ENCODE measurements around the gene MEF2A.
"Not testable (repeated sequence)": the region's sequence is repeated elsewhere in the genome, so short reads cannot be mapped to it uniquely, and the experiment has no call there.

The MEF2A gene

DNA sequence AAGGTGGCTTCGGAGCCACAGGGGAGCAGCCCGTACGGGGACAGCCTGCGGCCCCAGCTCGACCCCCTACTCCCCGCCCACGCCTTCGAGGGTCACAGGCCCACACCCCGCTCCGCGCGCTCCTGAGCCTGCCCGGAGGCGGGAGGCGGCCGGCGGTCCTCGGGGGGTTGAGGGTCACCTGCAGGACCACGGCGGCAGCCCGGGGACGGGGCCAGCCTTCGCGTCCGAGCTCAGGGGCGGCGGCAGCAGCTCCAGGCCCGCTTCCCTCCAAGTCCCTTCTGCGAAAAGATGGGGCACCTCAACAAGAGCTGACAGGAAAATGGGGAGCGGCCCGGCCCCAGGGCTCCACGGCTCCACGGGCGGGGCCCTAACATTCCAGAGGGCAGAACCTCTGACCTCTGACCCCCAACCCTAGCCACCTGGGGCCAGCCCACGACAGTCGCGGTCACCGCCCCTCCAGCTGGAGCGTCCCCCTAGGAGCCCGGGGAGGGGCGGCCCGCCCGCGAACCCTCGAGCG, 167.0 kb downstream of the MEF2A start:
- peak overlapping the region; percentile 82 for H3K27ac Mint-ChIP-seq
- peaks cover 42% of the 10 kb centered on the region for H3K4me1 Mint-ChIP-seq
- CTCF ChIA-PET = interaction anchor here (1.3 to 4.5 kb wide), 6 partner anchors 21 to 461 kb away, joined by 3 to 22 read pairs (median 10); no protein-coding TSS in a partner anchor
- DNase-seq = no peak
- H3K4me3 Mint-ChIP-seq = peak overlapping the region; percentile 83
- H3K27me3 Mint-ChIP-seq = no peaks in the 10 kb centered on the region
- H3K36me3 Mint-ChIP-seq = peaks cover 17% of the 10 kb centered on the region
- no peaks in the 10 kb centered on the region for H3K9me3 Mint-ChIP-seq

DNA sequence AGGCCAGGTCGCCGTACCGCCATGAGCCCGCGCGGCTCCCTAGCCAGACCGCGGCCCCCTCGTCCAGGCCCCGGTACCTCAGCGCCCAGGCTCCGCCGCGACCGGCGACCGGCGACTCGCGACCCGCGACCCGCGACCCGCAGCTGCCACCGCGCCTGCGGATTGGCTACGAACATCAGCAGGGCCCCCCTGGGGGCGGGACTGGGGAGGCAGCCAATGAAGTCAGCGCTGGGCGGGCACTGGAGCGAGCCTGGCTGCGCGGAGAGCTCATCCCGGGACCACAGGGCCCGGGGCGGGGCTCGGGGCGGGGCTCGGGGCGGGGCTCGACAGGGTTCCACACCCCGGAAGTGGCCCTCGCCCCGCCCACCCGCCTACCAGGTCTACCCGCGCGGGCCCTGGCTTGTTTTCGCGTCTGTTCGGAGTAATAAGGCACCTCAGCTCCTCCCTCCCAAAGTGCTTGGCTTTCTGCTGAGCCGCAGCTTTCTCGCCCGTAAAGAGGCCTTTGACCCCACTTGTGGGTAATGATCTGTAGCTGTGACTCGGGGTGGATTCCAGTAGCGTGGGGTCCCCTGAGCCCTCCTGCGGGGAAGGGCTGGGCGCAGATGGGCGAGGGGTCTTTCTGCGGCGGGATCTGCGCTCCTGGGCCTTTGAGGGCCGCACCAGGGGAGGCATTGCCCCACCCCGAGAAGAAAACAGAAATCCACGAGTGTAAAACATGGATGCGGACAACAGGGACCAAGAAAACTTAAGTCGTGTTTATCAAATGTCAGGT, 167.7 kb downstream of the MEF2A start, which contains the start of gene LYSMD4:
Gene LYSMD4 (minus strand): TSS at position 170 of the 772 bp plus-strand sequence. CDS start 1,438 bp downstream, outside the sequence.
- Mint-ChIP-seq H3K36me3 (peaks cover 17% of the 10 kb centered on the region), H3K27ac (peak within 1 kb of the TSS; percentile 96), H3K9me3 (no peaks in the 10 kb centered on the region), H3K4me1 (peaks cover 42% of the 10 kb centered on the region), H3K4me3 (peak within 1 kb of the TSS; percentile 83), H3K27me3 (no peaks in the 10 kb centered on the region)
- DNase-seq = peak; percentile 99
- CTCF ChIA-PET = interaction anchor here (1.3 to 2.1 kb wide), 6 partner anchors 21 to 461 kb away, joined by 3 to 12 read pairs (median 7); no protein-coding TSS in a partner anchor

DNA sequence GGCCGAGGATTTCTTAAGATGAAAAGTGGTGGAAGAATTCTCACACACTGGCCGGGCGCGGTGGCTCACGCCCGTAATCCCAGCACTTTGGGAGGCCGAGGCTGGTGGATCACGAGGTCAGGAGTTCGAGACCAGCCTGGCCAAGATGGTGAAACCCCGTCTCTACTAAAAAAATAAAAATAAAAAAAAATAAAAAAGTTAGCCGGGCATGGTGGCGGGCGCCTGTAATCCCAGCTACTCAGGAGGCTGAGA, 168.2 kb downstream of the MEF2A start:
- Mint-ChIP-seq H3K27ac (peak overlapping the region; percentile 96), H3K4me1 (peaks cover 42% of the 10 kb centered on the region), H3K36me3 (peaks cover 17% of the 10 kb centered on the region), H3K4me3 (peak overlapping the region; percentile 73)
- not testable (repeated sequence) for H3K27me3 Mint-ChIP-seq, DNase-seq, H3K9me3 Mint-ChIP-seq
- CTCF ChIA-PET = interaction anchor here (1.6 to 2.1 kb wide), 5 partner anchors 20 to 462 kb away, joined by 4 to 12 read pairs (median 8); no protein-coding TSS in a partner anchor

DNA sequence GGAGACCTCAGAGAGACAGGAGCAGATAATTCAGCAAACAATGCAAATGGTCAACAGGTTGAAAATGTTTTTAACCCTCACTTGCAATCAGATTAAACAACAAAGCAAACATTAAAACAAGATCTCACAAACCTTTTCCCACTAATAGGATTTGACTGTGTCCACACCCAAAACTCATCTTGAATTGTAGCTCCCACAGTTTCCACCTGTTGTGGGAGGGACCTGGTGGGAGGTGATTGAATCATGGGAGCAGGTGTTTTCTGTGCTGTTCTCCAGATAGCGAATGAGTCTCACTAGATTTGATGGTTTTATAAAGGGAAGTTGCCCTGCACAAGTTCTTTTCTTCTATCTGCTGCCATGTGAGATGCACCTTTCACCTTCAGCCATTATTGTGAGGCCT, 168.8 kb downstream of the MEF2A start:
- H3K36me3 Mint-ChIP-seq = peaks cover 13% of the 10 kb centered on the region
- H3K4me1 Mint-ChIP-seq = peaks cover 42% of the 10 kb centered on the region
- no peak overlapping the region for H3K4me3 Mint-ChIP-seq
- H3K27ac Mint-ChIP-seq = peak overlapping the region; percentile 70
- H3K9me3 Mint-ChIP-seq = no peaks in the 10 kb centered on the region
- no peaks in the 10 kb centered on the region for H3K27me3 Mint-ChIP-seq
- CTCF ChIA-PET = interaction anchor here (1.6 to 2.1 kb wide), 5 partner anchors 19 to 462 kb away, joined by 4 to 12 read pairs (median 8); no protein-coding TSS in a partner anchor
- DNase-seq = no peak

DNA sequence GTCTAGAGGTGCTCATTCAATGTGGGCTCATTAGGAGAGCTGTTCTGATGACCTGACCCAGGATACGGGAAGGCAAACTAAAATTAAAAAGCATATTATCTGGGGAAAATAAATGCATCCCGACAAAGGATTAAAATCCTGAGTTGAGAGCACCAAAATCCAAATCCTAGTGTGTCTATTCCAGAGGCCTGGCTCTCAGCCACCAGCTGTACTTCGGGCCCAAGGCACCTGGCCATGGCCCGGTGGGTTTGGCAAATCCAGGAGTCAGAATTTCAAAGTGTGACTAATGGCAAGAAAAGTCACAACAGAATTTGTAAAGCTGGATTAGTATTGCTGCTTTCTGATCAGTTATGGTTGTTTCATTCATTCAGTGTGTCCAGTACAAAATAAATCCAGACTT, 170.1 kb downstream of the MEF2A start:
- CTCF ChIA-PET = interaction anchor here (1.5 to 2.0 kb wide), 2 partner anchors 20 to 464 kb away, joined by 5 to 8 read pairs; no protein-coding TSS in a partner anchor
- no peak for DNase-seq
- Mint-ChIP-seq H3K4me3 (no peak overlapping the region), H3K27me3 (no peaks in the 10 kb centered on the region), H3K4me1 (peaks cover 38% of the 10 kb centered on the region), H3K27ac (no peak overlapping the region), H3K36me3 (peaks cover 6% of the 10 kb centered on the region), H3K9me3 (no peaks in the 10 kb centered on the region)

DNA sequence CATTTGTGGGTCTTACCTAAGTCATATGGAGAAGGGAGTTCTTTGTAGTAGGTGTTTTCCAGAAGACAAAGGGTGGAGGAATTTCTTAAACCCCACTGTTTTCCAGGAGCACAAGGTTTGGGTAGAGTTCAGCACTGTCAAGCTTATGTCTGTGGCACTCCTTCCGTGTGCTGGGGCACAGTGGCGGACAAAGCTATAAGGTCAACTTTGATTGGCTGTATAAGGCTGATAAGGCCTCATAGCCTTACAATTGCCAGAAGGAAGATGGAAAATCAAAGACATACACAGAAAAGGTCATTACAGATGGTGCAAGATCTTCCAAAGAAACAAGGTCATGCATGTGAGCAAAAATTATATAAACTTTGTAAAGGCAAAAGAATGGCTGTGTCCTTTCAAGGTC, 170.9 kb downstream of the MEF2A start:
- no peak overlapping the region for H3K27ac Mint-ChIP-seq
- CTCF ChIA-PET = interaction anchor here (1.5 kb wide), 1 partner anchor 19 kb away, joined by 5 read pairs; no protein-coding TSS in a partner anchor
- no peaks in the 10 kb centered on the region for H3K9me3 Mint-ChIP-seq
- DNase-seq = no peak
- H3K4me3 Mint-ChIP-seq = no peak overlapping the region
- peaks cover 3% of the 10 kb centered on the region for H3K36me3 Mint-ChIP-seq
- H3K27me3 Mint-ChIP-seq = no peaks in the 10 kb centered on the region
- H3K4me1 Mint-ChIP-seq = peaks cover 32% of the 10 kb centered on the region

DNA sequence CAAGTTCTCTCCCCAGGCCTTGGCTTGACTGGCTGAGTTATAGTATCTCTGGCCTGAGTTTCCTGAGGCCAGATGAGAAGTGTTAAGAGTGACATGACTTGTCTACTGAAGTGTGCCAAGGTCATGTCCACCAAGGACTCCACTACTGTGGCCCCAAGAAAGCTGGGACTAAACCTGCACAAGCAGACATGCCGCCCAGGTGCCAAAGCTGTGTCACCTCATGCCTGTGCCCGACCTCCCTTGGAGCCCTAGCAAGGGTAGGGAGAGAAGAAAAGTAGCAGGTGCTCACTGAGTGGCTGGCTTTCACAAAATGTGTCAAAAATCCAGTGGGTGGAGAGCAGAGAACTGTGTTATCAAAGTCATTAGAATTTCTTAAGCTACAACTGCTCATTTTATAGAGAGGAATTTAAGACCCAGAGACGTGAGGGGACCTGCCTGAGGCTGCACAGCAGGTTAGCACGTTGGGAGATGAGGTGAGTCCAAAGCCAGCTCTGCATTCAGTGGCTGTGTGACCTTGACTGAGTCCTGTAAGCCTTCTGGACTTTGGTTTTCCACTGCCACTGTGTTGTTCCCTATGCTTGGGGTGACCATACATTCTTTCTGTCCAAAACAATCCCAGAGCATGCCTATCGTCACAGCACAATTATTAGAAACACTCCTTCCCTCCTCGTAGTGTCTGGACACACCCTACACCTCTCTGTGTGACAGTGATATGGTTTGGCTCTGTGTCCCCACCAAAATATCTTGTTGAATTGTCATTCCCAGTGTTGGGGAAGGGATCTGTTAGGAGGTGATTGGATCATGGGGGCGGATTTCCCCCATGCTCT, 172.4 kb downstream of the MEF2A start:
- Mint-ChIP-seq H3K36me3 (peaks cover 3% of the 10 kb centered on the region), H3K27me3 (peaks cover 4% of the 10 kb centered on the region), H3K9me3 (no peaks in the 10 kb centered on the region), H3K27ac (no peak overlapping the region), H3K4me3 (no peak overlapping the region), H3K4me1 (peaks cover 23% of the 10 kb centered on the region)
- CTCF ChIA-PET = no interaction called here
- DNase-seq = no peak

DNA sequence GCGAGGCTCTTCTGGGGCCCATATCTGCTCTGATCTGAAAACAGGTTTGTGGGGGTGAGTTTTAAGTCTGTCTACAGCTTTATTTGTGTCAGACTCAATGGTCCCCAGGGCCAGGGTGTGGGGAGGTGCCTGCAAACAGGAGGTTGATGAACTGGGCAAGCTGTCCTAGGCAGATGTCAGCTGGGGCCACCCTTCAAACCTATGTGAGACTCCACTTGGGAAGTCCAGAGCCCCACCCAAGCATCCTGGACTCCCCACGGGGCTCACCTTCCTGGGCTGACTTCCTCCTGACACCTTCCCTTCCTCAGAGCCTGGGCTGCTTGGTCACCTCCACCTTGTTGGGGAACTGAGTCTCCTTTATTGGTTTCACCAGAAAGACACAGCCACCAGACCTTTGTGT, 176.1 kb downstream of the MEF2A start:
- DNase-seq = no peak
- H3K4me3 Mint-ChIP-seq = no peak overlapping the region
- H3K36me3 Mint-ChIP-seq = no peaks in the 10 kb centered on the region
- no peaks in the 10 kb centered on the region for H3K9me3 Mint-ChIP-seq
- peaks cover 8% of the 10 kb centered on the region for H3K4me1 Mint-ChIP-seq
- peaks cover 17% of the 10 kb centered on the region for H3K27me3 Mint-ChIP-seq
- CTCF ChIA-PET = interaction anchor here (1.1 kb wide), 2 partner anchors 12 to 25 kb away, joined by 3 read pairs; no protein-coding TSS in a partner anchor
- H3K27ac Mint-ChIP-seq = no peak overlapping the region

DNA sequence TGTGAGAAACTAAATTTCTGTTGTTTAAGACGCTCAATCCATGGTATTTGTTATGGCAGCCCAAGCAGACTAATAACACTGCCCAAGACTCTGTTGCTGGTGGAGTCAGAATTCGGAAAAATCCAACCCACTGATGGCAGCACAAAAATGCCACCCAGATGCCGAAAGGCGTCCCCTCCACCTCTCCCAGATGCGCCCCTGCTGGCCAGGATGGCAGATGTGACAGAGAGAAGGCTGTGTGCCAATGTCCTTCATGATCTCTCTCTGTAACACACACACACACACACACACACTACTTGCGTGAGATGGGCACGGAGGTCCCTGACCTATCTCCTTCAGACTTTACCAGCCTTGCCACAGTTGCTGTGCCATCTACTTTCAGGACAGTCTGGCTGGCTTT, 178.4 kb downstream of the MEF2A start:
- Mint-ChIP-seq H3K36me3 (no peaks in the 10 kb centered on the region), H3K4me1 (no peaks in the 10 kb centered on the region), H3K27me3 (peaks cover 17% of the 10 kb centered on the region), H3K27ac (no peak overlapping the region), H3K4me3 (no peak overlapping the region), H3K9me3 (no peaks in the 10 kb centered on the region)
- CTCF ChIA-PET = no interaction called here
- no peak for DNase-seq

DNA sequence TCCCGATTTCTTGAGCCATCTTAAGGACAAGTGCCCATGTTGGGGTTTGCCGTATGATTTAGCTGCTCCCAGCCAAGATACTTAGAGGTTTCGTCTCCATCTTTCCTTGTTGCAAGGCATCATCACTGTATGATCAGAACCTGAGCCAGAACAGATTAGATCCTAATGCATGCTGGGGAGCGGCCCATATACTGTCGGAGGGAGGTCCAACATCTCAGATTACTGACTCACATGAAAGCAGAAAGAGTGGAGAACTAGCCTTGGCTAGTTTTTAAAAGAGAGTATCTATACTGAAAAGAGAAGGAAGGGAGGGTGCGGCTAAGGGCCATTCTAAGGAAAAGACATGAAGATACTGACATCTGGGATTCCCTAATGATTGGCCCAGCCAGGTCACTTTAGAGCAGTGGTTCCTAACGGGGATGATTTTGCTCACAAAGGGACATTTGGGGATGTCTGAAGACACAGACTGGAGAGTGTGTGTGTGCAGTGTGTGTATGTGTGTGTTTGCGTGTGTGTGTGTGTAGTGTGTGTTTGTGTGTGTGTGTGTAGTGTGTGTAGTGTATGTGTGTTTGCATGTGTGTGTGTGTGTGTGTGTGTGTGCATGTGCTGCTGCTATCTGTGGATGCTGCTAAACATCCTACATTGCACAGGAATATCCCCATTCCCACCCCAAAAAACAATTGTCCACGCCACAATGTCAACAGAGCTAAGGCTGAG, 179.7 kb downstream of the MEF2A start:
- Mint-ChIP-seq H3K36me3 (no peaks in the 10 kb centered on the region), H3K9me3 (no peaks in the 10 kb centered on the region), H3K4me3 (no peak overlapping the region), H3K27ac (no peak overlapping the region), H3K4me1 (no peaks in the 10 kb centered on the region), H3K27me3 (peaks cover 17% of the 10 kb centered on the region)
- CTCF ChIA-PET = interaction anchor here (1.1 kb wide), 1 partner anchor 10 kb away, joined by 3 read pairs; no protein-coding TSS in a partner anchor
- DNase-seq = no peak

DNA sequence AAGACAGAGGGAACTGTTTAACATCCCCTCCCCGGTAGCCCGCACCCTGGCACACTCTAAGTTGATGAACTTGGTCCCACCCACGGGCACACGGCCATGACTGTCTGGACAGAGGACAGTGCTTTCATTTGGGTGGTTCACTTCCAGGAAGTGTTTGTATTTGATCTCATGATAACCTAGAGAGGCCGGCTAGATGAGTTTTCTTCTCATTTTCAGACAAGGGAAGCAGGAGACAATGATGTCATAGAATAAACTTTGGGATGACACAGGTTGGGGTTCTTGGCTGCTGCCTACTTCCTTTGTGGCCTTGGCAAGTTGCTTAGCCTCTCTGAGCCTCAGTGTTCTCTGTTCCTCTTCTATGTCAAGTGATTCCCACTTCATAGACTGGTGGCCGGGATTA, 183.6 kb downstream of the MEF2A start:
- no peaks in the 10 kb centered on the region for H3K4me1 Mint-ChIP-seq
- no peaks in the 10 kb centered on the region for H3K9me3 Mint-ChIP-seq
- DNase-seq = no peak
- peaks cover 16% of the 10 kb centered on the region for H3K27me3 Mint-ChIP-seq
- H3K4me3 Mint-ChIP-seq = no peak overlapping the region
- H3K27ac Mint-ChIP-seq = no peak overlapping the region
- H3K36me3 Mint-ChIP-seq = no peaks in the 10 kb centered on the region
- CTCF ChIA-PET = no interaction called here

DNA sequence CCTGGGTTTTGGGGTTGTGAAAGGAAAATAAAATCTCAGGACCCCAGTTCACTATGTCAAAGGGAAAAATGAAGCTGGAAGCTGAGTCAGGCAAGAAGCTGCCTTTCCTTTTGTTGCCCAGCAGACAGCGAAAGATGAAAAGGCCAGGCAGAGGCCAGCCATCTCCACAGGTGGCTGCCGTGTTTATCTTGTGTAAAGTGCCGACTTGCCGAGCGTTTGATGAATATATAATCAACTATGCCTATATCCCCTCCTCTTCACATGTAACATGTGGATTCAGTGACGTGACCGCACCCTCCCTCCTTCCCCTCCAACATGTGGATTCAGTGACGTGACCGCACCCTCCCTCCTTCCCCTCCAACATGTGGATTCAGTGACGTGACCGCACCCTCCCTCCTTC, 184.5 kb downstream of the MEF2A start:
- not testable (repeated sequence) for H3K4me1 Mint-ChIP-seq, H3K9me3 Mint-ChIP-seq, H3K36me3 Mint-ChIP-seq, DNase-seq, H3K27ac Mint-ChIP-seq, H3K4me3 Mint-ChIP-seq
- CTCF ChIA-PET = interaction anchor here (7.9 kb wide), 1 partner anchor 477 kb away, joined by 58 read pairs; no protein-coding TSS in a partner anchor
- H3K27me3 Mint-ChIP-seq = peaks cover 10% of the 10 kb centered on the region

DNA sequence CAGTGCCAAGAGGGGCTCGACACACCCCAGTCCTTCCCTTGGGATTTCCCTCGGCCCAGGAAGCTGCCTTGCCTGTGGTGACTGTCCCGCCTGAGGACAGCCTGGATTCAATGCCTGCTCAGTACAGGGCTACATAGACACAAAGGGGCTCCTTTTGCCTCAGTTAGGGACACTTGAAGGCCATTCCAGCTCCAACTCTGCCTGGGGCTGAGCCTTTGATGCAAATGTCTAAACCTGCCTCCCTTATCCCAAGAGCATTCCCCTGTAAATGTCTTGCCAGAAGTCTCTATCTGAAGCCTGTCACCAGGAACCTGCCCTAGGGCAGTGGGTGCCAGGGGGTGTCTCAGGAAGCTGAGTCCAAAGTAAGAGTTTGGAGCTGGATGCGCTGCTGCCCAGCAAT, 186.8 kb downstream of the MEF2A start:
- H3K4me1 Mint-ChIP-seq = peaks cover 5% of the 10 kb centered on the region
- H3K4me3 Mint-ChIP-seq = no peak overlapping the region
- no peaks in the 10 kb centered on the region for H3K36me3 Mint-ChIP-seq
- no peak overlapping the region for H3K27ac Mint-ChIP-seq
- peaks cover 12% of the 10 kb centered on the region for H3K27me3 Mint-ChIP-seq
- H3K9me3 Mint-ChIP-seq = no peaks in the 10 kb centered on the region
- CTCF ChIA-PET = interaction anchor here (0.6 to 7.9 kb wide), 5 partner anchors 18 to 479 kb away, joined by 3 to 58 read pairs (median 4); partner anchors contain the start of gene LYSMD4
- no peak for DNase-seq

Data from activated naive CD4-positive, alpha-beta T cell treated with anti-CD3 and anti-CD28 coated beads, Interleukin-2, amount 10 ng/mL, durations not matched to agents 7 days and 5 days (primary cell).